Inflammatory macrophage treated with lipopolysaccharide for 1 hour (primary cell): ENCODE data around the gene PALLD.
"Not testable (repeated sequence)": the region's sequence is repeated elsewhere in the genome, so short reads cannot be mapped to it uniquely, and the experiment has no call there.

Source experiments
- DNase-seq, 2 donors: peaks; one replicate each; pipeline ENCODE4 v3.0.0-alpha.2; 2020 to 2022

The PALLD gene

DNA sequence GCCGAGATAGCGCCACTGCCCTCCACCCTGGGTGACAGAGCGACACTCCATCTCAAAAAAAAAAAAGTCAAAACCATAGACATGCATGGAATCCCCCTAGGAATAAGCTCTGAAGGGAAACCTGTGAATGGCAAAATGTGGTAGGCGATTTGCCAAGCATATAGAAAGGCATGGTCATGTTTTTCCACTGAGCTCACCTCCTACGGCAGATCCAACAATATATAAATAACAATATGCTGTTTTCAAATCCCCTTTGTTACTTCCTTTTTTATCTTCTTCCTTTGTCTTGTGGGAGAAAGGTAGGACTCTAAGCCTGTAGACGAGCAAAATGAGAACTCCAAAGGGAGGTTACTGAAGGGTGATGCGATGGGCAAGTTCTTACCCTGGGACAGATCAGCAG is 219.0 kb downstream of the PALLD start:
- peak in 1 of 2 donors; percentile 64 for DNase-seq

GRCh38 chr4:168716406-168717129 is 219.7 kb downstream of the PALLD start:
- DNase-seq = no peak

DNA sequence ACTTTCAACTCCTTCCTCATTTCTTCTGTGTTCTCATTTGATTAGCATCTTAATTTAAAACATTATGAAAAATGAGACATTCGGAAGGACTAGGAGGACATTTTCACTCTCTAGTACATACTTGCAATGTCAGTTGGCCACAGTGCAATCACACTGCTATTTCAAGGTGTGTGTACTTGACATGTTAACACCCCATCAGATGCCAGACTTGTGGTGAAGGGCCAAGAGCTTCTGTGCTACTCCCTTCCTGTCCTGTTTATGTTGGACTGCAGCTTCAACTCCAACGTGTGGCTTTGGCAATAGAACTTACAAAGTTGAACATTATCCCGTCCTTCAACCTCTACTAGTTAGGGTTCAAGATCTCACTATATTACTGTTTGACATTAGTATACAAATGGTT is 221.0 kb downstream of the PALLD start:
- no peak for DNase-seq

DNA sequence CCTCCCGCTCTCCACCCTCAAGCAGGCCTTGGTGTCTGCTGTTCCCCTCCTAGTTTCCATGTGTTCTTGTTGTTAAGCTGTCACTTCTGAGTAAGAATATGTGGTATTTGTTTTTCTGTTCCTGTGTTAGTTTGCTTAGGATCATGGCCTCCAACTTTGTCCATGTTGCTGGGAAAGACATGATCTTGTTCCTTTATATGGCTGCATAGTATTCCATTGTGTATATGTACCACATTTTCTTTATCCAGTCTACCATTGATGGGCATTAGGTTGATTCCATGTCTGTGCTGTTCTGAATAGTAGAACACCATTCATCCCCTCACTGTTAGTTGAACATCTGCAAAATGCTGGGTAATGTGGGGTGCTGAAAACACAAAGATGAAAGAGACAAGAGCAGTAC is 222.9 kb downstream of the PALLD start:
- DNase-seq = no peak

- DNase-seq = peak in 1 of 2 donors; percentile 58
Observed at GRCh38 chr4:168720396-168720900, 223.6 kb downstream of the PALLD start.

DNA sequence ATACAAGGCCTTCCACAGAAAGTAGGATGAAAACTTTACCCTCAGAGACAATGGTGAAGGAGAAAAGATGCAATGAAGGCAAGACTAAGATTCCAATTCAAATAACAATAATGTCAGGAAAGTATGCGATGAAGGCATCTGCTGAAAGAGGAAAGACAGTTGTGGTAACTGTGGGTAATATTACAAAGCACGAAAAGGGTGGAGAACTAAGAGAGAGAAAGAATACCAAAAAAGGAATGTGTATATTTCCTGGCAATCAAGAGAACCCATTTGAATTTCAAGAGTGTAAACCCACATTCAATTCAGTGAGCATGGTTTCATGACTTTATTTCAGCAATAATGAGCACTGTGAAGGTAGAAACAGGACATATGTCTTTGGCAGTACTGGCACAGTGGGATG is 225.5 kb downstream of the PALLD start:
- DNase-seq = no peak

- peak; percentile 41 to 77 for DNase-seq
Observed at GRCh38 chr4:168723020-168723419, 226.2 kb downstream of the PALLD start.

DNA sequence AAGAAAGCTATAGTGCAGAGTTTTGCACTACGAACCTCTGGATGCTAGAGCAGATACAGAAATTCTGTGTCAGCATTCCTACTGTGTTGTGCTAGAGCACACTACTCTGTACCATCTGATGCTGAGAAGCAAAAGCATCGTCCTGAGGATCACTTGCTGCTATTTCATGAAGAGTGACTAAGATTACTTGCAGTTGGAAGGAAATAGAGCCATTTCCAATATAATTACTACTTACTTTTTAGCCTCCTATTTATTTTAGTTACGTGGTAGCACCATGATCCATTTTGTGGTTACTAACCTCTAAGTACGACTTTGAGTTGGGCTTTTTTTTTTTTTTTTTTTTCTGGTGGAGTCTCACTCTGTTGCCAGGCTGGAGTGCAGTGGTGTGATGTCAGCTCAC is 226.7 kb downstream of the PALLD start:
- no peak for DNase-seq

GRCh38 chr4:168724243-168724642 is 227.4 kb downstream of the PALLD start:
- DNase-seq = no peak

GRCh38 chr4:168724686-168725411 is 228.0 kb downstream of the PALLD start:
- DNase-seq = peak; percentile 54 to 68

GRCh38 chr4:168725930-168726329 is 229.1 kb downstream of the PALLD start:
- DNase-seq = peak; percentile 47 to 65

DNA sequence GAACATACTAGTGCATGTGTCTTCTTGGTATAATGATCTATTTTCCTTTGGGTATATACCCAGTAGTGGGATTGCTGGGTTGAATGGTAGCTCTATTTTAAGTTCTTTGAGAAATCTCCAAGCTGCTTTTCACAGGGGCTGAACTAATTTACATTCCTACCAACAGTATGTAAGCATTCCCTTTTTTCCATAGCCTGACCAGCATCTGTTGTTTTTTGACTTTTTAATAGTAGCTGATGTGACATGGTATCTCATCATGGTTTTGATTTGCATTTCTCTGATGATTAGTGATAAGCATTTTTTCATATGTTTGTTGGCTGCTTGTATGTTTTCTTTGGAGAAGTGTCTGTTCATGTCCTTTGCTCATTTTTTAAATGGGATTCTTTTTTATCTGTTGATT is 230.3 kb downstream of the PALLD start:
- DNase-seq = not testable (repeated sequence)

DNA sequence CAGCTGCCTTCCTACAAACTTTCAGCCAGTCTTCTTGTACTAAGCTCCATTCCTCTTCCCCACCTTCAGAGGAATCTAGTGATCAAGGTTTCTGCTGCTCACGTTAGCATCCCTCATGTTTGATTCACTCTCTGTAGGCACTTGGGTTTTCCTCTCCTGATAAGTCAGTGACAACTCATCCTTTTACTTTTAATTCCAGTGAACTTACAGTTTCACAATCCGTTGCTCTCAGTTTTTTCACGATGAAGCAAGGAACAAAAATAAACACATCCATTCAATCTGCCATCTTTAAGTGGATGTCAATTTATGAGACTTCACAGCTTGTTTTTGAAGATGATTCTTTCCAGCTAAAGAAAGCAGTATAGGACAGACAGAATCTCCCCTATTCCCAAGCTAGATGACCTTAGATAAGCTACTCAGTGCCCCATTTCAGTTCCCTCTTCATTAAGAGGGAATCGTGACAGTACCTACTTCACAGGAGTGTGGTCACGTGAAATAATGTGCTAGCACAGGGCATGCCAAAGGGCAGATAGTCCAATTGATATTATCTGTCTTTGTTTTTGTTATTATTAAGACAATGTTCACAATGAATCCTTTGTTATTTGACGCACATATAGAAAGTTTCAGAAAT is 234.3 kb downstream of the PALLD start:
- peak in 1 of 2 donors; percentile 55 for DNase-seq

GRCh38 chr4:168731706-168732414 is 235.0 kb downstream of the PALLD start:
- DNase-seq = no peak

GRCh38 chr4:168732714-168733113 is 235.9 kb downstream of the PALLD start:
- no peak for DNase-seq

DNA sequence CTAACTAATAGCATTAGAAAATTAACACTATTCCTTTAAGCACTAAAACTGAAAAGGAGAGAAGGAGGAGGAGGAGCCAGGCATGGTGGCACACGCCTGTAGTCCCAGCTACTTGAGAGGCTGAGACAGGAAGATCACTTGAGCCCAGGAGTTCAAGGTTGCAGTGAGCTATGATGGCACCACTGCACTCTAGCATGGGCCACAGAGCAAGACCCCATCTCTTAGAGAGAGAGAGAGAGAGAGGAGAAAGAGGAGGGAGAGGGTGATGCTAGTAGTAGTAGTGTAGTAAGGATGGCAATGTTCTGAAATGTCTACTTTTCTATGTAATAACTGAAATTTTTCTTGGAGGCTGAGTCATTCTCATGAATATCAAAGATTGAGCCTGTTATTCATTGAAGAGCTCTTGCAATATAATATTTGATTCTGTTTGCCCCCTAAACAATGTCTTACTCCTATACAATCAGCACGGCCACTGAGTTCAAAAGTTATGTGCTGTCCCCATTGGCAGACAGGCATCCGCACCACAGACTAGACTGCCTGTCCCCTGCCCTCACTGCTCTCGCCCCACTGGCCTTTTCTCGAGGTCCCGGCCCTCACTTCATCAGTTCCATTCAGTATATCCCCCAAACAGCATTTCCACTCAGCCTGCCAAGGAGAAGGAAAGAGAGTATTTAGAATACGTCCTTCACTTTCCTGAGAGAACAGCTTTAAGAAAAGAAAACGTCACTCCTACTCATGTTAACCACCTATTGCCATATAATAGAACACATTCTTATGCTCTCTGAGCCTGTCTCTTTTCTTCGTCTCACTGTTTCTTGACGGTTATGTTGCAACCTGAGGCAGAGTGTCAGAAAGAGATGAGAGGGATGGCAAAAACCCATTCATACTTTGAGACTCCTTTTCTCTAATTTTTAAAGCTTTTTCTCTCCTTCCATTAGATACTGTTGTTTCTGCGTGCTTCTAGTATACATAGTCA is 238.1 kb downstream of the PALLD start:
- no peak for DNase-seq

GRCh38 chr4:168735735-168736134 is 238.9 kb downstream of the PALLD start:
- no peak for DNase-seq

- no peak for DNase-seq
Observed at GRCh38 chr4:168736860-168737805, 240.3 kb downstream of the PALLD start.

DNA sequence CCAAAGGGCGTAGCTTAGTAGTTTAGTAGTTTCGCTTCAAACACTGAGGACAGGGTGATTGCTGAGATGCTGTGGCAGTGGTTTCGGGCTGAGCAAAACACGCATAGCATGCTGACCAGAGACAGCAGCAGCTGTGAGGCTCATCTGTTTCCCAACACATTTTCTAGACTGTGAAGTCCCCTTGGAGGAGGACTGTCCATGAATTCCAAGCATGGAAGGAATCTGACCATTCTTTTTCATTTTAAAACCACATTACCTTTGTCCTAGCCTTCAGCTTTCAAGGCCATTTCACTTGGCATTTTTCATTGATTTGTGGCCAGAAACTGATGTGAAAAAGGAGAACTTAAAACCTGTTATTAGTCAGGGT is 240.9 kb downstream of the PALLD start:
- no peak for DNase-seq

DNA sequence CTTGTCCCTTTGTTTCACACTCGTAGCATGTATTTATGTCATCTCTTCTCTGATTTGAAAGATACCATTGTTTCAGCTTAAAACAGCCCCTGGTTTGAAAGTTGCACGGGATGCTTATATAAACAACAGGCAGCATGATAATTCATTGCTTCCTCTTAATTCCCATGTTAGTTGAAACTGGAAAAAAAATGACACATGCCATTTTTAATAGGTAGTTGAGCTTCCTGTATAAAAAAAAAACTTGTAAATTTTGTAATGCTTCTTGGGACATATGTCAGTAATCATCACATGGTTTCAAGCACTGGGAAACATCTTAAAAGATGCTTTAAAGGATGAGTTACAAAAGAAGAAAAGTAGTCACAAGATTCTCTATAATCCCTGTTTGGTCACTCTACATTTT is 243.0 kb downstream of the PALLD start:
- peak; percentile 73 to 97 for DNase-seq

GRCh38 chr4:168740691-168741090 is 243.8 kb downstream of the PALLD start:
- no peak for DNase-seq
